ENCODE results near the gene SGTA.

Gene SGTA

GRCh38 chr19:2805261-2805900, 22.3 kb upstream of the SGTA start:
- no peak for TF ChIP-seq CTCF (IDR thresholded peaks at IDR 0.05; ENCODE audit: control insufficient read depth, insufficient read depth, low read depth, low read length, missing control alignments)
- no peak overlapping the region for H3K4me3 ChIP-seq (ENCODE audit: control insufficient read depth, low read depth, low read length)
- DNase-seq (ENCODE audit: low read depth) = no peak

GRCh38 chr19:2804156-2805004, 21.3 kb upstream of the SGTA start:
- H3K4me3 ChIP-seq (ENCODE audit: control insufficient read depth, low read depth, low read length) = no peak overlapping the region
- TF ChIP-seq CTCF (IDR thresholded peaks at IDR 0.05; ENCODE audit: control insufficient read depth, insufficient read depth, low read depth, low read length, missing control alignments) = no peak
- no peak for DNase-seq (ENCODE audit: low read depth)

- no peak overlapping the region for H3K4me3 ChIP-seq (ENCODE audit: control insufficient read depth, low read depth, low read length)
- DNase-seq (ENCODE audit: low read depth) = no peak
- TF ChIP-seq CTCF (IDR thresholded peaks at IDR 0.05; ENCODE audit: control insufficient read depth, insufficient read depth, low read depth, low read length, missing control alignments) = no peak
These were observed 20.5 kb upstream of the SGTA start for GRCh38 chr19:2803486-2804155.

GRCh38 chr19:2802826-2803225, 19.8 kb upstream of the SGTA start:
- no peak for DNase-seq (ENCODE audit: low read depth)

GRCh38 chr19:2800506-2800905, 17.4 kb upstream of the SGTA start:
- DNase-seq (ENCODE audit: low read depth) = no peak
- TF ChIP-seq CTCF (IDR thresholded peaks at IDR 0.05; ENCODE audit: control insufficient read depth, insufficient read depth, low read depth, low read length, missing control alignments) = no peak
- H3K4me3 ChIP-seq (ENCODE audit: control insufficient read depth, low read depth, low read length) = no peak overlapping the region

More at GRCh38 chr19:2802826-2803225, 19.8 kb upstream of the SGTA start:
- no peak for TF ChIP-seq CTCF (IDR thresholded peaks at IDR 0.05; ENCODE audit: control insufficient read depth, insufficient read depth, low read depth, low read length, missing control alignments)
- no peak overlapping the region for H3K4me3 ChIP-seq (ENCODE audit: control insufficient read depth, low read depth, low read length)

GRCh38 chr19:2799273-2800020, 16.4 kb upstream of the SGTA start:
- DNase-seq (ENCODE audit: low read depth) = no peak
- no peak overlapping the region for H3K4me3 ChIP-seq (ENCODE audit: control insufficient read depth, low read depth, low read length)
- TF ChIP-seq CTCF (IDR thresholded peaks at IDR 0.05; ENCODE audit: control insufficient read depth, insufficient read depth, low read depth, low read length, missing control alignments) = no peak

Data from AG09309 (cell line).